DOHH2 (cell line): ENCODE data around the gene MYO7B.

Source experiments
- CTCF ChIP-seq: fragments of 200-600 bp; sonication (generic); IDR thresholded peaks from one replicate; pipeline ENCODE4 v1.5.1; 2014; ENCODE audit warnings: antibody characterized with exemption, mild to moderate bottlenecking, low read depth, low read length; ENCODE audit not compliant: poor library complexity, severe bottlenecking
- EZH2phosphoT487 ChIP-seq: fragments of 200-600 bp; sonication (generic); IDR thresholded peaks from 2 replicates; pipeline ENCODE4 v1.6.1; 2017; ENCODE audit warnings: borderline replicate concordance, mild to moderate bottlenecking, antibody characterized with exemption, low read length, moderate library complexity, mixed read lengths

GRCh38 chr2:127535422-127535901 is at the start of gene MYO7B:
- TF ChIP-seq CTCF (no peak), EZH2phosphoT487 (no peak)
